GM23338 (cell line): ENCODE results near the gene MTERF4. TPM values are rescaled to one million over a fixed set of nuclear protein-coding genes. Genes with fewer than 3 reads are reported as not detected.

Experiments
- ATAC-seq: fragments of 200-7000 bp; cut with Tn5 transposase; 3 replicates; pipeline ENCODE4 v1.9.1; 2020
- DNase-seq: peaks from one replicate; pipeline ENCODE4 v3.0.0-alpha.2; 2015; ENCODE audit warnings: low spot score
- H2AFZ ChIP-seq: fragments of 200-600 bp; sonication (generic); 2 replicates; pipeline ENCODE4 v1.8.0; 2016; ENCODE audit warnings: antibody characterized with exemption, mild to moderate bottlenecking, moderate library complexity
- H3F3A ChIP-seq: fragments of 200-600 bp; sonication (generic); replicated peaks from 2 replicates; pipeline ENCODE4 v1.8.0; 2017; ENCODE audit warnings: antibody characterized with exemption, mixed run types, low read depth
- H3K27ac ChIP-seq: fragments of 200-600 bp; sonication (generic); 2 replicates; pipeline ENCODE4 v1.6.1; 2016; ENCODE audit warnings: low read depth
- H3K27me3 ChIP-seq: fragments of 200-600 bp; sonication (generic); 2 replicates; pipeline ENCODE4 v1.8.0; 2016; ENCODE audit warnings: mild to moderate bottlenecking, mixed run types, moderate library complexity; ENCODE audit not compliant: insufficient read depth
- H3K36me3 ChIP-seq: fragments of 200-600 bp; sonication (generic); 2 replicates; pipeline ENCODE4 v1.8.0; 2016; ENCODE audit warnings: mild to moderate bottlenecking; ENCODE audit not compliant: insufficient read depth
- H3K4me1 ChIP-seq: fragments of 200-600 bp; sonication (generic); 2 replicates; pipeline ENCODE4 v1.8.0; 2016; ENCODE audit warnings: mild to moderate bottlenecking, moderate library complexity; ENCODE audit not compliant: insufficient read depth
- H3K4me2 ChIP-seq: fragments of 200-600 bp; sonication (generic); 2 replicates; pipeline ENCODE4 v1.7.1; 2017; ENCODE audit warnings: mixed run types
- H3K4me3 ChIP-seq: fragments of 200-600 bp; sonication (generic); 2 replicates; pipeline ENCODE4 v1.6.1; 2016; ENCODE audit warnings: mixed run types
- H3K79me2 ChIP-seq: fragments of 200-600 bp; sonication (generic); replicated peaks from 2 replicates; pipeline ENCODE4 v1.8.0; 2017; ENCODE audit warnings: mild to moderate bottlenecking; ENCODE audit not compliant: insufficient read depth
- H3K9me2 ChIP-seq: fragments of 200-600 bp; sonication (generic); 2 replicates; pipeline ENCODE4 v1.8.0; 2017; ENCODE audit not compliant: insufficient read depth
- H4K20me1 ChIP-seq: fragments of 200-600 bp; sonication (generic); replicated peaks from 2 replicates; pipeline ENCODE4 v1.8.0; 2017; ENCODE audit warnings: mild to moderate bottlenecking; ENCODE audit not compliant: insufficient read depth
- H3K27ac Mint-ChIP-seq: 2 replicates; pipeline ENCODE4 v1.8.0; 2020; ENCODE audit warnings: inconsistent platforms, mild to moderate bottlenecking, moderate library complexity, mixed read lengths
- H3K27me3 Mint-ChIP-seq: 3 replicates; pipeline ENCODE4 v1.8.0; 2022; ENCODE audit warnings: low read depth, mild to moderate bottlenecking, moderate library complexity, mixed read lengths, inconsistent platforms; ENCODE audit not compliant: insufficient read depth, poor library complexity
- H3K36me3 Mint-ChIP-seq: 3 replicates; pipeline ENCODE4 v1.8.0; 2021; ENCODE audit warnings: low read depth, mild to moderate bottlenecking, inconsistent platforms, moderate library complexity, mixed read lengths
- H3K4me1 Mint-ChIP-seq: 3 replicates; pipeline ENCODE4 v1.8.0; 2020; ENCODE audit warnings: mild to moderate bottlenecking, inconsistent platforms, mixed read lengths
- H3K4me3 Mint-ChIP-seq: 3 replicates; pipeline ENCODE4 v1.8.0; 2021; ENCODE audit warnings: moderate library complexity, mild to moderate bottlenecking, inconsistent platforms, mixed read lengths
- H3K9me3 Mint-ChIP-seq: 3 replicates; pipeline ENCODE4 v1.8.0; 2020; ENCODE audit warnings: moderate library complexity, mild to moderate bottlenecking, inconsistent platforms, mixed read lengths
- CREB1 ChIP-seq: fragments of 250-450 bp; sonication (Bioruptor Pico); IDR thresholded peaks from 2 replicates; pipeline ENCODE4 v1.5.0; 2020; ENCODE audit warnings: low read depth, mild to moderate bottlenecking, moderate library complexity
- EZH2 ChIP-seq: fragments of 200-600 bp; sonication (generic); IDR thresholded peaks from one replicate; pipeline ENCODE4 v1.8.0; 2017; ENCODE audit warnings: antibody characterized with exemption, mild to moderate bottlenecking, low read depth; ENCODE audit not compliant: unreplicated experiment
- EZH2phosphoT487 ChIP-seq: fragments of 200-600 bp; sonication (generic); IDR thresholded peaks from one replicate; pipeline ENCODE4 v1.8.1; 2018; ENCODE audit warnings: antibody characterized with exemption; ENCODE audit not compliant: unreplicated experiment
- JUNB ChIP-seq: IDR thresholded peaks from one replicate; pipeline ENCODE4 v1.6.1; 2016; ENCODE audit warnings: antibody characterized with exemption; ENCODE audit not compliant: unreplicated experiment
- NANOG ChIP-seq: IDR thresholded peaks from 2 replicates; pipeline ENCODE4 v1.6.1; 2016; ENCODE audit warnings: antibody characterized with exemption, borderline replicate concordance
- POLR2AphosphoS5 ChIP-seq: IDR thresholded peaks from 2 replicates; pipeline ENCODE4 v1.6.1; 2016; ENCODE audit warnings: antibody characterized with exemption, low read depth
- STAT1 ChIP-seq: IDR thresholded peaks from one replicate; pipeline ENCODE4 v1.6.1; 2016; ENCODE audit warnings: antibody characterized with exemption; ENCODE audit not compliant: unreplicated experiment
- ZNF114 ChIP-seq: fragments of 250-450 bp; sonication (Bioruptor Pico); IDR thresholded peaks from 2 replicates; pipeline ENCODE4 v1.5.0; 2020; ENCODE audit warnings: mild to moderate bottlenecking, moderate library complexity
- ZNF331 ChIP-seq: fragments of 250-450 bp; sonication (Bioruptor Pico); IDR thresholded peaks from 2 replicates; pipeline ENCODE4 v1.5.0; 2020; ENCODE audit warnings: low read depth, mild to moderate bottlenecking, moderate library complexity
- polyA plus RNA-seq: library from polyadenylated mRNA; unstranded; fragments of >200 nt; fragmentation: Nextera tagmentation; extraction: Ambion mirVana; gene quantifications from 2 replicates; pipeline ENCODE4 v1.2.1, GENCODE V29; 2016
- total RNA-seq: library from RNA; depleted of rRNA; stranded (reverse); fragments of >200 nt; shearing (Covaris generic); gene quantifications from 2 replicates; pipeline ENCODE4 v1.2.3, GENCODE V29; 2014
- TF ChIP-seq, protein P1 (sequence below), 2 experiments: fragments of 200-600 bp in 1 of 2; sonication (generic) in 1 of 2; conservative IDR thresholded peaks; 2 replicates each; pipeline versions ENCODE4 v1.5.1 to v1.6.1; 2016 to 2017; ENCODE audit warnings: antibody characterized with exemption in 2 of 2, low read depth in 2 of 2, mild to moderate bottlenecking in 2 of 2, moderate library complexity in 1 of 2
- TF ChIP-seq, protein P2 (sequence below): fragments of 250-450 bp; sonication (Bioruptor Pico); IDR thresholded peaks from 2 replicates; pipeline ENCODE4 v1.5.0; 2020; ENCODE audit warnings: mild to moderate bottlenecking, moderate library complexity
- TF ChIP-seq, protein P3 (sequence below): IDR thresholded peaks from one replicate; pipeline ENCODE4 v1.6.1; 2018; ENCODE audit warnings: antibody characterized with exemption; ENCODE audit not compliant: unreplicated experiment
- TF ChIP-seq, protein P4 (sequence below): IDR thresholded peaks from 2 replicates; pipeline ENCODE4 v1.6.1; 2016; ENCODE audit warnings: antibody characterized with exemption

Gene MTERF4
- total and polyA plus RNA-seq, 2 experiments from 2014 or later: 15.3 to 63.6 TPM

DNA sequence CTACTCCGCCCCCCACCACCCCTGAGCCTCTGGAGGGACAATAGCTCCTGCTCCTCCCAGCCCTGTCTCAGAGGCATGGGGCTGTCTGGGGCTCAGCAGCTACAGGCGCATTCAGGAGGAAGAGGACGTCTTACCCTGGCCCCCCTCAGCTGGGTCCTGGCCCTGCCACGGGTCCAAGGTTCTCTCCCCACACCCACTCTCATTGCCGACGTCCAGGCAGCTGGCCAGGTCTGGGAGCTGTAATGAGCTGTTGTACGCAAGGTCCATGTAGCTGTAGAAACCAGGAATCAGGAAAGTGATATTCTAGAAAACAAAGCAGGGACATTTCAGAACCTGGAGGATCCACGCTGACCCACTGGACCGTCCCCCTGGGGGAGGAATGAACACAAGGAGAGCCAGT lies 33.6 kb upstream of the MTERF4 start:
- no peak for TF ChIP-seq EZH2
- no peak for TF ChIP-seq ZNF331 (CRISPR knock-in tag)
- TF ChIP-seq, protein P1, sequence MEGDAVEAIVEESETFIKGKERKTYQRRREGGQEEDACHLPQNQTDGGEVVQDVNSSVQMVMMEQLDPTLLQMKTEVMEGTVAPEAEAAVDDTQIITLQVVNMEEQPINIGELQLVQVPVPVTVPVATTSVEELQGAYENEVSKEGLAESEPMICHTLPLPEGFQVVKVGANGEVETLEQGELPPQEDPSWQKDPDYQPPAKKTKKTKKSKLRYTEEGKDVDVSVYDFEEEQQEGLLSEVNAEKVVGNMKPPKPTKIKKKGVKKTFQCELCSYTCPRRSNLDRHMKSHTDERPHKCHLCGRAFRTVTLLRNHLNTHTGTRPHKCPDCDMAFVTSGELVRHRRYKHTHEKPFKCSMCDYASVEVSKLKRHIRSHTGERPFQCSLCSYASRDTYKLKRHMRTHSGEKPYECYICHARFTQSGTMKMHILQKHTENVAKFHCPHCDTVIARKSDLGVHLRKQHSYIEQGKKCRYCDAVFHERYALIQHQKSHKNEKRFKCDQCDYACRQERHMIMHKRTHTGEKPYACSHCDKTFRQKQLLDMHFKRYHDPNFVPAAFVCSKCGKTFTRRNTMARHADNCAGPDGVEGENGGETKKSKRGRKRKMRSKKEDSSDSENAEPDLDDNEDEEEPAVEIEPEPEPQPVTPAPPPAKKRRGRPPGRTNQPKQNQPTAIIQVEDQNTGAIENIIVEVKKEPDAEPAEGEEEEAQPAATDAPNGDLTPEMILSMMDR (conservative IDR thresholded peaks at IDR 0.05; ENCODE audit: low read depth in 2 of 2): no peak
- no peak for TF ChIP-seq JUNB
- TF ChIP-seq NANOG: no peak
- no peak for TF ChIP-seq POLR2AphosphoS5
- TF ChIP-seq CREB1 (CRISPR knock-in tag): no peak
- no peak for TF ChIP-seq STAT1
- TF ChIP-seq, protein P2, sequence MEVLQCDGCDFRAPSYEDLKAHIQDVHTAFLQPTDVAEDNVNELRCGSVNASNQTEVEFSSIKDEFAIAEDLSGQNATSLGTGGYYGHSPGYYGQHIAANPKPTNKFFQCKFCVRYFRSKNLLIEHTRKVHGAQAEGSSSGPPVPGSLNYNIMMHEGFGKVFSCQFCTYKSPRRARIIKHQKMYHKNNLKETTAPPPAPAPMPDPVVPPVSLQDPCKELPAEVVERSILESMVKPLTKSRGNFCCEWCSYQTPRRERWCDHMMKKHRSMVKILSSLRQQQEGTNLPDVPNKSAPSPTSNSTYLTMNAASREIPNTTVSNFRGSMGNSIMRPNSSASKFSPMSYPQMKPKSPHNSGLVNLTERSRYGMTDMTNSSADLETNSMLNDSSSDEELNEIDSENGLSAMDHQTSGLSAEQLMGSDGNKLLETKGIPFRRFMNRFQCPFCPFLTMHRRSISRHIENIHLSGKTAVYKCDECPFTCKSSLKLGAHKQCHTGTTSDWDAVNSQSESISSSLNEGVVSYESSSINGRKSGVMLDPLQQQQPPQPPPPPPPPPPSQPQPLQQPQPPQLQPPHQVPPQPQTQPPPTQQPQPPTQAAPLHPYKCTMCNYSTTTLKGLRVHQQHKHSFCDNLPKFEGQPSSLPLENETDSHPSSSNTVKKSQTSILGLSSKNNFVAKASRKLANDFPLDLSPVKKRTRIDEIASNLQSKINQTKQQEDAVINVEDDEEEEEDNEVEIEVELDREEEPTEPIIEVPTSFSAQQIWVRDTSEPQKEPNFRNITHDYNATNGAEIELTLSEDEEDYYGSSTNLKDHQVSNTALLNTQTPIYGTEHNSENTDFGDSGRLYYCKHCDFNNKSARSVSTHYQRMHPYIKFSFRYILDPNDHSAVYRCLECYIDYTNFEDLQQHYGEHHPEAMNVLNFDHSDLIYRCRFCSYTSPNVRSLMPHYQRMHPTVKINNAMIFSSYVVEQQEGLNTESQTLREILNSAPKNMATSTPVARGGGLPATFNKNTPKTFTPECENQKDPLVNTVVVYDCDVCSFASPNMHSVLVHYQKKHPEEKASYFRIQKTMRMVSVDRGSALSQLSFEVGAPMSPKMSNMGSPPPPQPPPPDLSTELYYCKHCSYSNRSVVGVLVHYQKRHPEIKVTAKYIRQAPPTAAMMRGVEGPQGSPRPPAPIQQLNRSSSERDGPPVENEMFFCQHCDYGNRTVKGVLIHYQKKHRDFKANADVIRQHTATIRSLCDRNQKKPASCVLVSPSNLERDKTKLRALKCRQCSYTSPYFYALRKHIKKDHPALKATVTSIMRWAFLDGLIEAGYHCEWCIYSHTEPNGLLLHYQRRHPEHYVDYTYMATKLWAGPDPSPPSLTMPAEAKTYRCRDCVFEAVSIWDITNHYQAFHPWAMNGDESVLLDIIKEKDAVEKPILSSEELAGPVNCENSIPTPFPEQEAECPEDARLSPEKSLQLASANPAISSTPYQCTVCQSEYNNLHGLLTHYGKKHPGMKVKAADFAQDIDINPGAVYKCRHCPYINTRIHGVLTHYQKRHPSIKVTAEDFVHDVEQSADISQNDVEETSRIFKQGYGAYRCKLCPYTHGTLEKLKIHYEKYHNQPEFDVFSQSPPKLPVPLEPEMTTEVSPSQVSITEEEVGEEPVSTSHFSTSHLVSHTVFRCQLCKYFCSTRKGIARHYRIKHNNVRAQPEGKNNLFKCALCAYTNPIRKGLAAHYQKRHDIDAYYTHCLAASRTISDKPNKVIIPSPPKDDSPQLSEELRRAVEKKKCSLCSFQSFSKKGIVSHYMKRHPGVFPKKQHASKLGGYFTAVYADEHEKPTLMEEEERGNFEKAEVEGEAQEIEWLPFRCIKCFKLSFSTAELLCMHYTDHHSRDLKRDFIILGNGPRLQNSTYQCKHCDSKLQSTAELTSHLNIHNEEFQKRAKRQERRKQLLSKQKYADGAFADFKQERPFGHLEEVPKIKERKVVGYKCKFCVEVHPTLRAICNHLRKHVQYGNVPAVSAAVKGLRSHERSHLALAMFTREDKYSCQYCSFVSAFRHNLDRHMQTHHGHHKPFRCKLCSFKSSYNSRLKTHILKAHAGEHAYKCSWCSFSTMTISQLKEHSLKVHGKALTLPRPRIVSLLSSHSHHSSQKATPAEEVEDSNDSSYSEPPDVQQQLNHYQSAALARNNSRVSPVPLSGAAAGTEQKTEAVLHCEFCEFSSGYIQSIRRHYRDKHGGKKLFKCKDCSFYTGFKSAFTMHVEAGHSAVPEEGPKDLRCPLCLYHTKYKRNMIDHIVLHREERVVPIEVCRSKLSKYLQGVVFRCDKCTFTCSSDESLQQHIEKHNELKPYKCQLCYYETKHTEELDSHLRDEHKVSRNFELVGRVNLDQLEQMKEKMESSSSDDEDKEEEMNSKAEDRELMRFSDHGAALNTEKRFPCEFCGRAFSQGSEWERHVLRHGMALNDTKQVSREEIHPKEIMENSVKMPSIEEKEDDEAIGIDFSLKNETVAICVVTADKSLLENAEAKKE (CRISPR knock-in tag): no peak
- TF ChIP-seq ZNF114: no peak
- TF ChIP-seq, protein P3, sequence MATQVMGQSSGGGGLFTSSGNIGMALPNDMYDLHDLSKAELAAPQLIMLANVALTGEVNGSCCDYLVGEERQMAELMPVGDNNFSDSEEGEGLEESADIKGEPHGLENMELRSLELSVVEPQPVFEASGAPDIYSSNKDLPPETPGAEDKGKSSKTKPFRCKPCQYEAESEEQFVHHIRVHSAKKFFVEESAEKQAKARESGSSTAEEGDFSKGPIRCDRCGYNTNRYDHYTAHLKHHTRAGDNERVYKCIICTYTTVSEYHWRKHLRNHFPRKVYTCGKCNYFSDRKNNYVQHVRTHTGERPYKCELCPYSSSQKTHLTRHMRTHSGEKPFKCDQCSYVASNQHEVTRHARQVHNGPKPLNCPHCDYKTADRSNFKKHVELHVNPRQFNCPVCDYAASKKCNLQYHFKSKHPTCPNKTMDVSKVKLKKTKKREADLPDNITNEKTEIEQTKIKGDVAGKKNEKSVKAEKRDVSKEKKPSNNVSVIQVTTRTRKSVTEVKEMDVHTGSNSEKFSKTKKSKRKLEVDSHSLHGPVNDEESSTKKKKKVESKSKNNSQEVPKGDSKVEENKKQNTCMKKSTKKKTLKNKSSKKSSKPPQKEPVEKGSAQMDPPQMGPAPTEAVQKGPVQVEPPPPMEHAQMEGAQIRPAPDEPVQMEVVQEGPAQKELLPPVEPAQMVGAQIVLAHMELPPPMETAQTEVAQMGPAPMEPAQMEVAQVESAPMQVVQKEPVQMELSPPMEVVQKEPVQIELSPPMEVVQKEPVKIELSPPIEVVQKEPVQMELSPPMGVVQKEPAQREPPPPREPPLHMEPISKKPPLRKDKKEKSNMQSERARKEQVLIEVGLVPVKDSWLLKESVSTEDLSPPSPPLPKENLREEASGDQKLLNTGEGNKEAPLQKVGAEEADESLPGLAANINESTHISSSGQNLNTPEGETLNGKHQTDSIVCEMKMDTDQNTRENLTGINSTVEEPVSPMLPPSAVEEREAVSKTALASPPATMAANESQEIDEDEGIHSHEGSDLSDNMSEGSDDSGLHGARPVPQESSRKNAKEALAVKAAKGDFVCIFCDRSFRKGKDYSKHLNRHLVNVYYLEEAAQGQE: no peak
- no peak for TF ChIP-seq EZH2phosphoT487
- TF ChIP-seq, protein P4, sequence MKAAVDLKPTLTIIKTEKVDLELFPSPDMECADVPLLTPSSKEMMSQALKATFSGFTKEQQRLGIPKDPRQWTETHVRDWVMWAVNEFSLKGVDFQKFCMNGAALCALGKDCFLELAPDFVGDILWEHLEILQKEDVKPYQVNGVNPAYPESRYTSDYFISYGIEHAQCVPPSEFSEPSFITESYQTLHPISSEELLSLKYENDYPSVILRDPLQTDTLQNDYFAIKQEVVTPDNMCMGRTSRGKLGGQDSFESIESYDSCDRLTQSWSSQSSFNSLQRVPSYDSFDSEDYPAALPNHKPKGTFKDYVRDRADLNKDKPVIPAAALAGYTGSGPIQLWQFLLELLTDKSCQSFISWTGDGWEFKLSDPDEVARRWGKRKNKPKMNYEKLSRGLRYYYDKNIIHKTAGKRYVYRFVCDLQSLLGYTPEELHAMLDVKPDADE: no peak
- H3K27me3 ChIP-seq: no peaks in the 10 kb centered on the region
- no peak overlapping the region for H2AFZ ChIP-seq
- no peak overlapping the region for H3K27ac ChIP-seq
- no peaks in the 10 kb centered on the region for H3K9me2 ChIP-seq
- Mint-ChIP-seq H3K9me3 (no peaks in the 10 kb centered on the region), H3K27me3 (no peaks in the 10 kb centered on the region), H3K27ac (no peak overlapping the region), H3K36me3 (peaks cover 58% of the 10 kb centered on the region), H3K4me1 (no peaks in the 10 kb centered on the region), H3K4me3 (no peak overlapping the region)
- H3F3A ChIP-seq: no peaks in the 10 kb centered on the region
- no peaks in the 10 kb centered on the region for H4K20me1 ChIP-seq
- no peak overlapping the region for H3K4me3 ChIP-seq
- H3K4me1 ChIP-seq: no peaks in the 10 kb centered on the region
- ATAC-seq (no peak), DNase-seq (no peak)
- H3K79me2 ChIP-seq: no peaks in the 10 kb centered on the region
- H3K4me2 ChIP-seq: no peak overlapping the region
- peaks cover 15% of the 10 kb centered on the region for H3K36me3 ChIP-seq
